NCI-H2029 (cell line): Measurements from ENCODE around the gene TNFSF11.
"Not testable (repeated sequence)": the region's sequence is repeated elsewhere in the genome, so short reads cannot be mapped to it uniquely, and the experiment has no call there.

Experiments used
- DNase-seq: peaks from one replicate; lab custom pipeline; 2025; lab: John Stamatoyannopoulos, UW

TNFSF11 gene, protein sequence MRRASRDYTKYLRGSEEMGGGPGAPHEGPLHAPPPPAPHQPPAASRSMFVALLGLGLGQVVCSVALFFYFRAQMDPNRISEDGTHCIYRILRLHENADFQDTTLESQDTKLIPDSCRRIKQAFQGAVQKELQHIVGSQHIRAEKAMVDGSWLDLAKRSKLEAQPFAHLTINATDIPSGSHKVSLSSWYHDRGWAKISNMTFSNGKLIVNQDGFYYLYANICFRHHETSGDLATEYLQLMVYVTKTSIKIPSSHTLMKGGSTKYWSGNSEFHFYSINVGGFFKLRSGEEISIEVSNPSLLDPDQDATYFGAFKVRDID

GRCh38 chr13:42574011-42574410 is at the start of gene TNFSF11:
Gene TNFSF11, plus strand, starts transcription at chr13:42574152. Its CDS starts 152 bp downstream, at chr13:42574304.
- DNase-seq, result no peak

DNA sequence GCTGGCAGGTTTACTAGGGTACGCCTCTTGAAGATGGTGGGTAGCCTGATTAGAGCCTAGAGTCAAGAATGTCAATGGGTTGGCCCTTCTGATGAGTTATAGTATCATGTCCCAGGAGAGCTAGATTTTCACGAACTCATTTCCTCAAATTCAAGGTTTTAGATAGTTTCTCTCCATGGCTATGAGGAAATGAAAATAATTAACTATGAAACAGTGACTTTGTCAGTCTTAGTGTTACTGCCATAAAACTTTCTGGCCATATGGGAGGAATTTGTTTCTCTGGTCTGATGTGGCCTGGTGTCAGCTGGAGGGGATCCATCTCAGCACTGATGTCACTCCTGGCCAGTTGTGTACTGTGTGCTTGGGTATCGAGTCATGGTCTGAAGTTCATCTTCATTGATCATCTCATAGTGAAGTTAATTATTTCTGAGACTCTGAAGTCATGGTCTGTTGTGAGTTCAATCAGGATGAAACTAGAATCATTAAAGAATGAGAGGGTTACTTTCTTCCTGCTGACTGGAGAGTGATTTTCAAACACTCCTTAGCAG is 49.4 kb upstream of the TNFSF11 start:
- no peak for DNase-seq

- DNase-seq, result no peak
Observed at GRCh38 chr13:42525035-42525504, 48.9 kb upstream of the TNFSF11 start.

DNA sequence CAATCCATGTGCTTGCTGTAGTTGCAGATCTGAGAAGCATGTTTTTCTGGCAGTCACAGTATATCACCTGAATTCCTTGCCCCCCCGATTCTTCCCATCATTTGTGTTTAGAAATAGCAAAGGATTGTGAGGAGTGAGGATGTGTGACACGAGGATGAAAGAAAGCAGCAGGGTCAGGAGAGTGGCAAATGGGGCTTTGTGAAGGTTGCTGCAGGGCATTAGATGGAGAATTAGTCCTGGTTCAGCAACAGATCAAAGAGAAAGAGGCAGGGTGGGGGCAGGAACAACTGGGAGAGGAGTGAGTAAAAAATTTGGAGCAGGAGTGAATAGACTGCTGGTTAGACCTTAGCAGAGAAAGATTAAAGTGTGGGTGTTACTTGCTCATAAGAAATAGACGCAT is 47.7 kb upstream of the TNFSF11 start:
- no peak for DNase-seq

DNA sequence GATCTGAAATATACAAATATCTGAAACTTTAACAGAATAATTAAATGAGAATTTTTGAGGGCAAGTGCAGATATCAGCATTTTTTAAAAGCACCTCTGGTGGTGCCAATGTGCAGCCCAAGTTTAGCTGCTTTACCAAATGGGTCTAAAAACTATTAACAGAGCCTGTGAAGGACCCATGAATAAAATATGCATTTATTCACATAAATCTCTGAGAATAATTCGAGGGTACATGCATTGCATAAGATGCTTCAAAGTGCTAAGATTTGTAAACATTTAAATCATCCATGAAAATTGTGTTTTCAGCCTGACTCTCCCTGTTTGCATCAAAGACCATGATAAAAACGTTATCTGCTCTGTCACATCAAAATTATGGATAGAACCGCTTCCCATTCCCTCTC is 47.1 kb upstream of the TNFSF11 start:
- DNase-seq, result no peak

DNA sequence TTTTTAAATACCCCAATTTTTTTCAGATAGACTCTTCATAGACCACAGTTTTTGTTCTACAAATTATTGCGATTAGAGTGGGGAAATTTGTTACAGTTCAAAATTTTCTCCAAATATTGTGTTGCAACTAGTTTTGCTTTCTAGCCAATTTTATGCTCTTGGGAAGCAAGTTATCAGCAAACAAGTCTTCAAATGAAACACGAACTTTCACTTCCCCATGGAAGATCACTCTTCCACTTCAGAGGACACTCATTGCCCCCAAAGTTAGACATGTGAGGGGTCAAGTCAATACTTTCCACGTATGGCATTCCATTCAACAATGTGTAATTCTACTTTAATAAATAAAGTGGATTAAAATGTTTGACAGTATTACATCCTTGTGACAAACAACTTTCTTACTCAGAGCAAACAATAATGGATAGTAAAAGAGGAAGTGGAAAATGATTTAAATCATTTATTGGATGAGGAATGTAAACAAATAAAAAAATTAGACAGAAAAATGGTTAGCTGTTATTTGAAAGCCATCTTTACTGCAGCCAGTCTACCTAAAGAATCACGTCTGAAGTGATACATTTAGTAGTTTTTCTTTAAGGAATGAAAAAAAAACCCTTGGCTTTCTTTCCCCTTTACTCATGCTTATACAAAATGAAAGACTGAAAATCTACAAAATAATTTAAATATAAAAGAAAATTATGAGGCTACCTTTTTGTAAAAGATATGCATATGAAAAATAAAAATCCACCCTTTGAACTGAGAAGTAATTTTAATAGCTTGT is 41.2 kb upstream of the TNFSF11 start:
- DNase-seq, result no peak

DNA sequence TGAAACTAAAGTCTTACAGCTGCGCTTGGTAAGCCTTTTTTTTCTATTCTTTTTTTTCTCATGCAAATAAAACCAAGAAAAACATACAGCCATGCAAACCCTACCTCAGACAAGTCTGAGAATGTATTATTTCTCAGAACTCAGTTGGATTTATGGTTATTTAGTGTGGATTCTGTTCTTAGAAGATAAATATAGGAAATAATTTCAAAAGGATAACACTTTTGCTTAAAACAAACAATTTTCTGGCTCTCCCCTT is 40.7 kb upstream of the TNFSF11 start:
- DNase-seq, result no peak

- DNase-seq, result no peak
Observed at GRCh38 chr13:42534785-42535184, 39.2 kb upstream of the TNFSF11 start.

- no peak for DNase-seq
Observed at GRCh38 chr13:42538996-42539395, 35.0 kb upstream of the TNFSF11 start.

DNA sequence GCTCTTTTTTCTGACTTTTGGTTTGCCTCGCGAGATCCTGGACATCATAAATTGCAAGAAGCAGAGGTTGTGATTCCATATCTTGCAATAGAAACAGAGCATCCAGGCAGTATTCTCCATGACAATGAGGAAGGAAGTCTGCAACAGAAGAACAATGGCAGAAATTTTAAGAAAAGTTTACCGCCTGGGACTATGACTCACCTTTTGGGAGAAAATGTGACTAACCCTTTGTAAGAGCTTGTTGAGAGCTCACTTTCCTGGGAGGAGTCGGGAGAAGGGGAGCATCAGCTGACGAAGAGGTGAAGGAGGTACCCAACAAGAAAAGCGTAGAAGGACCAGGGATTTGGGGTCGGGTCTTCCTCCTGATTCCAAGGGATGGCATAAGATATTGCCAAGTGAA is 34.3 kb upstream of the TNFSF11 start:
- DNase-seq, result no peak

DNA sequence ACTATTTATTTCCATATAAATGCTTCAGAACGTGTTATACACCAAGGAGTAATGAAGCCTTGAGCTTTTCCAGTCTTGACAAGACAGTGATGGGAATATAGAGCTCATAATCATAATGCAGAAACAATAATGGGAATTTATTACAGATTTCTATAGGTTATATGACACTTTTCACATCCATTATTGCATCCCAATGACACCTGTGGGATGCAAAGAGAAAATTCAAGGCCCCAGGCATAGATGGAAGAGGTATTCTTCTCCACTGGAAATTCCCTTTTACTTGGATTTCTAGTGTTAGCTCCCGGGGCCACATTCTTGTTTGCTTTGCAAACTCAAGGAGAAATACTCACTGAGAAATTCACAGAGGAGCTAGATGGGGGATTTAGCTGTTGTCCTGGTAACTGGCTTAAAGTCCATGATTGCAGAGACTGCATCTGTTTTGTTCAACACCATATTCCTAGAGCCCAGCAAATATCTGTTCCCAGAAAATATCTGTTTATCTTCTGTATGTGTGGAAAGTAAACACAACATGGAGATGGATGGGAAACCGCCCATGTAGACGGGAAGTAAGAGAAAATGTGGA is 30.6 kb upstream of the TNFSF11 start:
- no peak for DNase-seq

DNA sequence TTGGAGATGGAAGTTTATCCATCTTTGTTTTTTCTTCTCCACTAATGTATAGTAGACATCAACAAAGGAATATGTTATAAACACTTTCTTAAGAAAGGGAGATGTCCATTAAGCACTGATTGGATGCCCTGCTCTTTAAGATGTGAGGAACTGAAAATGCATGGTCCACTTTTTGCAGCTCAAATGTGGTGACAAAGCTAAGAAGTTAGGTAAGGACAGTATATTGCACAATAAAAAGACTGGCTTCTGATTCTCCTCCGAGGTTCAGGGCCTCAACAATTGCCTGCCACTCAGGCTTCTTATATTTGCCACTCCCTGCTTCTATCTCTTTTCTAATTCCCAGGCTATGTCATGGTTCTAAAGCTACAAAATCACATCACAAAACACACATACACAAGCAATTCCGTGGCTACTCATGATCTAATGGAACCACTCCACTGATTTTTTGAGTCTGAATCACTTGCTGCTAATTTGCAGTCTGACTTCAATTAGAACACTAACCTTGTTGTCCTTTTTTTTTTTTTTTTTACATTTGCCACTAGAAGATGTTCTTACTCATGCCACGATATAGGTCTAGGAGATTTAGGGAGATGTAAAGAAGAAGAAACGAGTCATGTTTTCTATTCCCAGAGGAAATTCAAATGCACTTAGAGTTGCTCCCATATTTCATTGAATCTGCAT is 29.6 kb upstream of the TNFSF11 start:
- no peak for DNase-seq

DNA sequence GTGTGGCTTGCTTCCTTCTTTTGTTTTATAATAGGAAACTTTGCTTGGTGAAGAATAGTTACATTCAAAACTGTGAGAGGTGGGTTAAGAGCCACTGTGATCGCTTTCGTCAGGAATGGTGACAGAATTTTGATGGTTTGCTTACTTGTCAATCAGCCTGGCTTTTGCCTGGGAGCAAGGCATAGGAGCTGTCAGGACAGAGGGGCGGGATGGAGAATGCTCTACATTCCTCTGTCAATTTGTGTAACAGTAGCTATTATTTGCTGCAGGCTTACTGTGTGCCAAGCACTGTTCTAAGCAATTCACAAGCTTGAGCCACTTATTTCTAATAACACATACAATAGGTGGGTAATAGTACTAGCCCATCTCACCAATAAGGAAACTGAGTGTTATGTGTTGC is 28.1 kb upstream of the TNFSF11 start:
- no peak for DNase-seq

GRCh38 chr13:42547612-42548011 is 26.3 kb upstream of the TNFSF11 start:
- no peak for DNase-seq

DNA sequence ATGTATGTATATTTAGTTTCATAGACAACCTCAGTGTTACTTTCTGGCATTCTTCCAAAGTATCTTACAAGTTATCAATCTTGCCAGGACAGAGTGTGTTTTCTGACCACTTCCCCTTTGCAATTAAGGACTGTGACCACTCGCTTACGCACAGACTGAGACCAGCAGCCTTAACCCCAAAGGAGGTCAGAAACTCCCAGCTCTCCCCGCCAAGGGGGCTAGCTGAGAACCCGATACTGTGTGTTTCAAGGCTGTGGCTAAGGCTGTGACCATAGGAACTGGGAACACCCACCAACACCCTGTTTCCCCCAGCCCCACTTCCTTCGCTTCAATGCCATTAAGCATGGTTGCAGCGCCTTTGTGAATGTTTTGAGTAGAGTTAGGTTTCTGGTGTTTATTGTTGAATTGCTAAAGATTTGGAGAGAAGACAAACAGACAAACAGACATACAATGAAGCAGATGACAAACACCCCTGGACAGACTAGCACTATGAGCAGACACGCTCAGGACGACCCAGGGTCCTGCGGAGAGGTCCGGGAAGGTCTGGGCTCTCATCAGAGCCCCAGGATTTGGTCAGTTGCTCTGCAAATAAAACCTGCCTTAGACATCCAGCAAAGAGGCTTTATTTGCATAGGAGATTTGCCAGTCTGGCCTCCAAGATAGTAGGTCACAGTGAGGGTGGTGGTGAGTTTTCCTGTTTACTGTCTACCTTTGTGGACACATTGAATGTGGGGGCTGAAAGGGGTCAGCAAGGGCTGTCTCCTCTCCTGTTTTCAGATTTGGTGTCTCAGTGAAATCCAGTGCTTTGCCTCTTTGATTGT is 25.0 kb upstream of the TNFSF11 start:
- DNase-seq, result no peak

GRCh38 chr13:42549552-42549936 is 24.4 kb upstream of the TNFSF11 start:
- DNase-seq, result no peak

DNA sequence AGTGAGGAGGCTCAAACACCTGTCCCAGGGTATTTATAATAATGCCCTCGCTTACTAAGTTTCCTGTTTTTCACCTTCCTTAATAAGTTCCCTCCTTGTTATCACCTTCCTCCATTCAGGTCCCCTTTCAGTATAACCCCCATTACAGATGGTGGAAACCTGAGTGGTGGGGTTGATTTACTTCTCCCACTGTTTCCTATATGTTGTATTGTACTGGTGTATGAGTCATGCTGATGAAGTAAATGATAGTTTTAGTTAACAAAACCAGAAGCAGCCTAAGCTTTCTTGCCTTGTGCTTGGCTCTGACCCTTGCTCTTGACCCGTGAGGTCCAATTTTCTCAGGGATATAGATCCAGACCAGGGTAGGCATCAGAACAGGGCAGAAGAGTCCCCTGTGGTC is 22.3 kb upstream of the TNFSF11 start:
- DNase-seq, result no peak

GRCh38 chr13:42553098-42554046 is 20.6 kb upstream of the TNFSF11 start:
- no peak for DNase-seq

GRCh38 chr13:42559057-42559456 is 14.9 kb upstream of the TNFSF11 start:
- no peak for DNase-seq

- DNase-seq, result not testable (repeated sequence)
Observed at GRCh38 chr13:42559573-42560218, 14.3 kb upstream of the TNFSF11 start.
